Esophagus muscularis mucosa (tissue), 4 donors: Measurements from ENCODE around the gene CEACAM21. TPM values are rescaled to one million over a fixed set of nuclear protein-coding genes. Genes with fewer than 3 reads are reported as not detected.

Source experiments
- DNase-seq: peaks from one replicate; pipeline ENCODE4 v3.0.0-alpha.2; 2017; ENCODE audit errors: extremely low spot score
- H3K27ac ChIP-seq, 4 donors: fragments of 200-600 bp; sonication (generic); replicated peaks in 1 of 4; 1 replicate in 3 of 4; 2 replicates in 1 of 4; pipeline ENCODE4 v1.5.1; 2016 to 2019; ENCODE audit warnings: mild to moderate bottlenecking in 1 of 4
- H3K27me3 ChIP-seq, 4 donors: fragments of 200-600 bp; sonication (generic); one replicate each; pipeline versions ENCODE4 v1.5.1 to v1.6.0; 2016 to 2019
- H3K36me3 ChIP-seq, 4 donors: fragments of 200-600 bp; sonication (generic); one replicate each; pipeline ENCODE4 v1.5.1; 2016 to 2019
- H3K4me1 ChIP-seq, 4 donors: fragments of 200-600 bp; sonication (generic); one replicate each; pipeline ENCODE4 v1.5.1; 2016 to 2019
- H3K4me3 ChIP-seq, 4 donors: fragments of 200-600 bp; sonication (generic); 1 replicate in 2 of 4; 2 replicates in 2 of 4; pipeline ENCODE4 v1.5.1; 2016 to 2019; ENCODE audit warnings: mild to moderate bottlenecking in 4 of 4, moderate library complexity in 1 of 4
- H3K9me3 ChIP-seq, 4 donors: fragments of 200-600 bp; sonication (generic); 1 replicate in 3 of 4; 2 replicates in 1 of 4; pipeline ENCODE4 v1.5.1; 2016 to 2019
- EP300 ChIP-seq: sonication (generic); formaldehyde crosslinking; IDR thresholded peaks from one replicate; pipeline ENCODE4 v1.6.1; 2017; ENCODE audit warnings: antibody characterized with exemption
- POLR2A ChIP-seq: fragments of 450-650 bp; IDR thresholded peaks from one replicate; pipeline ENCODE4 v1.6.1; 2017; ENCODE audit warnings: antibody characterized with exemption, moderate library complexity, mild to moderate bottlenecking, low read depth
- POLR2AphosphoS5 ChIP-seq, 2 donors: sonication (generic); formaldehyde crosslinking; IDR thresholded peaks; one replicate each; pipeline ENCODE4 v1.6.1; 2017; ENCODE audit warnings: antibody characterized with exemption in 2 of 2
- WGBS: methylation state at CpG from one replicate; pipeline ENCODE4 v1.1.5; 2018; 5-methylcytosine and 5-hydroxymethylcytosine counted together
- intact Hi-C: fragments of 100-400 bp; cut with DNase I; formaldehyde crosslinking; loops from one replicate; pipeline ENCODE4 v1.15.1; 2023
- total RNA-seq, 4 donors: library from RNA; depleted of rRNA; stranded (reverse); fragments of >200 nt; gene quantifications; one replicate each; pipeline versions ENCODE4 v1.1.0 to v1.2.1, GENCODE V29; 2016
- TF ChIP-seq, protein P1 (sequence below), 3 experiments: fragments of 200-600 bp in 2 of 3; fragments of 450-650 bp in 1 of 3; sonication (generic) in 2 of 3; IDR thresholded peaks; one replicate each; pipeline ENCODE4 v1.5.1; 2017 to 2019; ENCODE audit warnings: antibody characterized with exemption in 3 of 3, mild to moderate bottlenecking in 2 of 3, moderate library complexity in 1 of 3

CEACAM21 gene
- total RNA-seq, 4 donors from 2014 or later = 0.83 to 1.8 TPM; not detected in 2

DNA sequence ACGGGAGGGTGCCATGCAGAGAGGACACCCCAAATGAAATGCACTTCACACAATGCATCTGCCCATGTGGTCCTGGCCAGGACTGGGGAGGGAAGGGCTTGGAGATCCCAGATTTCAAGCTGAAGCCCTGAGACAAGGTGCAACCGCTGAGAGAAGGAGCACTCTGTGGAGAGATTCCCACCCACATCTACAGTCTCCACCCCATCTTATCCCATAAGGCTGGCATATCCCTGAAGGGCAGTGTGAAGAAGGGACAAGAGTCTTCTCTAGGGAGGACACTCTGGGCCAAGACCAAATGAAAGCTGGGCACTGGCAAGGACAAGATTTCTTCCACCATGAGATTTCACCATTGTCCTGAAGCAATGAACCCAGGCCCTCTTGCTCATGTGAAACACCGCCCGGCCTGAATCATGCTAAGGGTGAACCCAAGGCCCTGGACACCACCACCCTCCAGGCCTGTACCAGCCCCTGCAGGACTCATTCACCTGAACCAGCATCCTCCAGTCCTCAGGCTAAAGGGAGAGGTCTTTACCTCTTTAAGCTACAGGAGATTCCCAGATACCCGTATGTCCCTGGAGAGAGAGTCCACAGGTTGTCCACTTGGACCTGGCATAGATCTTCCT is 30.4 kb downstream of the CEACAM21 start:
- TF ChIP-seq EP300 (no peak), POLR2AphosphoS5 (IDR thresholded peaks at IDR 0.05) (no peak), POLR2A (no peak)
- TF ChIP-seq, protein P1, sequence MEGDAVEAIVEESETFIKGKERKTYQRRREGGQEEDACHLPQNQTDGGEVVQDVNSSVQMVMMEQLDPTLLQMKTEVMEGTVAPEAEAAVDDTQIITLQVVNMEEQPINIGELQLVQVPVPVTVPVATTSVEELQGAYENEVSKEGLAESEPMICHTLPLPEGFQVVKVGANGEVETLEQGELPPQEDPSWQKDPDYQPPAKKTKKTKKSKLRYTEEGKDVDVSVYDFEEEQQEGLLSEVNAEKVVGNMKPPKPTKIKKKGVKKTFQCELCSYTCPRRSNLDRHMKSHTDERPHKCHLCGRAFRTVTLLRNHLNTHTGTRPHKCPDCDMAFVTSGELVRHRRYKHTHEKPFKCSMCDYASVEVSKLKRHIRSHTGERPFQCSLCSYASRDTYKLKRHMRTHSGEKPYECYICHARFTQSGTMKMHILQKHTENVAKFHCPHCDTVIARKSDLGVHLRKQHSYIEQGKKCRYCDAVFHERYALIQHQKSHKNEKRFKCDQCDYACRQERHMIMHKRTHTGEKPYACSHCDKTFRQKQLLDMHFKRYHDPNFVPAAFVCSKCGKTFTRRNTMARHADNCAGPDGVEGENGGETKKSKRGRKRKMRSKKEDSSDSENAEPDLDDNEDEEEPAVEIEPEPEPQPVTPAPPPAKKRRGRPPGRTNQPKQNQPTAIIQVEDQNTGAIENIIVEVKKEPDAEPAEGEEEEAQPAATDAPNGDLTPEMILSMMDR (IDR thresholded peaks at IDR 0.05) = no peak
- H3K36me3 ChIP-seq = no peaks in the 10 kb centered on the region
- H3K27me3 ChIP-seq = peaks cover 0 to 20% (median 0%) of the 10 kb centered on the region in 4 donors
- H3K27ac ChIP-seq = no peak overlapping the region
- intact Hi-C loops = no loop called here
- WGBS = 77% methylated on average over 3 of the region's 5 CpGs
- peaks cover 0 to 4% (median 0%) of the 10 kb centered on the region in 4 donors for H3K9me3 ChIP-seq
- DNase-seq = no peak
- H3K4me1 ChIP-seq = no peaks in the 10 kb centered on the region
- no peak overlapping the region for H3K4me3 ChIP-seq

DNA sequence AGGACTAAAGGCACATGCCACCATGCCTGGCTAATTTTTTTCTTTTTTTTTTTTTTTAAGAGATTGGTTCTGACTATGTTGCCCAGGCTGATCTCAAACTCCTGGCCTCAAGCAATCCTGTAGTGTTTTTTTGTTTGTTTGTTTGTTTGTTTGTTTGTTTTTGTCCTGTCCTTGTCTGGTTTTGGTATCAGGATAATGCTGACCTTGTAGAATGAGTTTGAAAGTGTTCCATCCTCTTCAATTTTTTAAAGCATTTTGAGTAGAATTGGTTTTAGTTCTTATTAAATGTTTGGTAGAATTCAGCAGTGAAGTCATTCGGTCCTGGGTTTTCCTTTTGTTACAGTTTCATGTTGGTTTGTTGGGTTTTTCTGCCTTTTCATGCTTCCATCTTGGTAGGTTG is 31.7 kb downstream of the CEACAM21 start:
- Histone ChIP-seq H3K4me3 (no peak overlapping the region), H3K27ac (no peak overlapping the region), H3K36me3 (no peaks in the 10 kb centered on the region), H3K27me3 (peaks cover 0 to 21% (median 0%) of the 10 kb centered on the region in 4 donors), H3K4me1 (no peaks in the 10 kb centered on the region), H3K9me3 (peaks cover 0 to 4% (median 0%) of the 10 kb centered on the region in 4 donors)
- no peak for DNase-seq
- 76% methylated on average over 1 of the region's 1 CpG for WGBS
- intact Hi-C loops = no loop called here
- TF ChIP-seq EP300 (no peak), POLR2A (no peak), POLR2AphosphoS5 (IDR thresholded peaks at IDR 0.05) (no peak)
- TF ChIP-seq, protein P1 (IDR thresholded peaks at IDR 0.05) = no peak

DNA sequence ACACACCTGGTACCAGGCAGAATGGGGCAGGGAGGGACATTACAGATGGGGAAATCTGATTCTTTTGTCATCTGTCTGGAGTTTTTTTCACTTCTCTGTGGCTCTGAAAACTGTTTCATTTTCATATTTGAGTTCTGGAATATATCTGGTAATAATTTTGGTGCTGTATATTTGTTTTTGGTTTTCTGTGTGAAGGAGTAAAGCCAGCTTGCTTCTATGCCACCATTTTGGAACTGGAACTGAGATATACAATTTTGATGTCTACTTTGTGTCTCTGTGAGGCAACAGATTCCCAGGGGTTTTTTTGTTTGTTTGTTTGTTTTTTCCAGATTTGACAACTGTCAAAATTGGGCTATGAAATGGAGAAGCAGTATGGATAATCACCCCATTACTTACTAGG is 34.8 kb downstream of the CEACAM21 start:
- H3K4me1 ChIP-seq = no peaks in the 10 kb centered on the region
- H3K9me3 ChIP-seq = peaks cover 0 to 7% (median 0%) of the 10 kb centered on the region in 4 donors
- intact Hi-C loops = no loop called here
- H3K27ac ChIP-seq = no peak overlapping the region
- TF ChIP-seq, protein P1 (IDR thresholded peaks at IDR 0.05) = no peak
- TF ChIP-seq EP300 (no peak), POLR2A (no peak), POLR2AphosphoS5 (IDR thresholded peaks at IDR 0.05) (no peak)
- DNase-seq = no peak
- H3K36me3 ChIP-seq = no peaks in the 10 kb centered on the region
- H3K27me3 ChIP-seq = peaks cover 0 to 39% (median 0%) of the 10 kb centered on the region in 4 donors
- H3K4me3 ChIP-seq = no peak overlapping the region

DNA sequence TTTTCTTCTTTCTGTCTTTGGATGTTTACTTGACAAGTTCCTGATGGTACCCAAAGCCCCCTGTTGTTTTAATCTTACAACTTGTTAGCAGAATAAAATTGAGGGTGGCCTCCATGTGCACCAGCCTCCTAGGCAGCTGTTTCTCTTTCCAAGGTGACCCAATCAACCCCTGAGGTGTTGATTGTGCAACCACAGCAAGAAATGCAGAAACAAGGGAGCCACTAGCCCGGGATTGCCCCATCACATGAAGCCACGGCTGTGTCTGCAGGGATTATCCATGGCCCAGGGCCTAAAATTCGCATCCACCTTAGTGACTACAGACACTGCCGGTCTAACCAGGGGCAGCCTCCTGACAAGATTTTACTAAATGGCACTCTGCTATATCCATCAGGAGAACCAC is 36.5 kb downstream of the CEACAM21 start:
- intact Hi-C loops = no loop called here
- H3K4me1 ChIP-seq = no peaks in the 10 kb centered on the region
- no peak for DNase-seq
- peaks cover 0 to 7% (median 0%) of the 10 kb centered on the region in 4 donors for H3K9me3 ChIP-seq
- no peak overlapping the region for H3K4me3 ChIP-seq
- no peaks in the 10 kb centered on the region for H3K36me3 ChIP-seq
- TF ChIP-seq, protein P1 (IDR thresholded peaks at IDR 0.05) = no peak
- TF ChIP-seq POLR2AphosphoS5 (IDR thresholded peaks at IDR 0.05) (no peak), EP300 (no peak), POLR2A (no peak)
- no peak overlapping the region for H3K27ac ChIP-seq
- 61% methylated on average over 2 of the region's 4 CpGs for WGBS
- peaks cover 0 to 37% (median 0%) of the 10 kb centered on the region in 4 donors for H3K27me3 ChIP-seq

DNA sequence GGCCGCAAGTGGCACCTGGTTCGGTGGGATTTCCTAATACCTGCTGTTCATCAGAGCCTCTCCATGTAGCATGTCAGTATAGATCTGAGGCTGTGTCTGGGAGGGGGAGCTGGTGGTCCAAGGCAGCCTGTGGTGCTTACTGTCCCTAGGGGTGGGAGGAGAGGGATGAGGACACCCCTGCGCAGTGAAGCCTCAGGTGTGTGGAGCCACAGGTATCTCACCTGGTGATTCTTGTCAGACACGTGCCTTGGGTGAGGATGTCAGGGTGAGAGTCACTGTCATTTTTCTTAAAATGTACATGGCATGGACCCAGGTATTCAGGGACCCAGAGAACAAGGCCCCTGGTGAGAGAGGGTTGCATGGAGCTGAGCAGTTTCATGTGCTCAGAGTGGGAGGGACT is 39.2 kb downstream of the CEACAM21 start:
- Histone ChIP-seq H3K27ac (no peak overlapping the region), H3K36me3 (no peaks in the 10 kb centered on the region), H3K4me1 (no peaks in the 10 kb centered on the region), H3K27me3 (peaks cover 0 to 54% (median 0%) of the 10 kb centered on the region in 4 donors), H3K4me3 (no peak overlapping the region), H3K9me3 (peaks cover 0 to 3% (median 0%) of the 10 kb centered on the region in 4 donors)
- 80% methylated on average over 3 of the region's 4 CpGs for WGBS
- TF ChIP-seq, protein P1 (IDR thresholded peaks at IDR 0.05) = no peak
- TF ChIP-seq POLR2A = no peak
- TF ChIP-seq POLR2AphosphoS5 (IDR thresholded peaks at IDR 0.05) = no peak
- no peak for TF ChIP-seq EP300
- intact Hi-C loops = no loop called here
- no peak for DNase-seq
